Measurements from ENCODE around the gene HEATR1. TPM values are rescaled to one million over a fixed set of nuclear protein-coding genes. Genes with fewer than 3 reads are reported as not detected.

The HEATR1 gene
- total RNA-seq, 6 experiments from 2014 or later = 34.5 to 43.6 (median 39.2) TPM

DNA sequence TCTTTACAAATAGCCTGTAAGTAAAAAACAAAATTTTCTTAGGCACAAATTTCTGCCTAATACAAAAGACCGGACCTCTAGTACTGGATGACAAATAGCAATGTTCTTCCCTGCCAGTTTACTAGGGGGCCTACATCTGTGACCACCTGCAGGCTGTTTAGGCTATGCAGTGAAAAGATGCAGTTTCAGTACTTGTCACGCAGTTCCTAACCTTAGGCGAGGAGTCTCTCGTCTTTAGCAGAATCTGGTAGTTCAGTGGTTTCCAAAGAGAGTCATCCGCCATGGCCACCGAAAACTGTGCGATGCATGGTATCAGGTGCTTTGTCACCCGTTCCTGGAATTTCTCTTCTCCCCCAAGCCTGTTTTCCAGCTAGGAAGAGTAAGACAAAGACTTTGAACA is 50.9 kb downstream of the HEATR1 start:
- DNase-seq = no peak
- Mint-ChIP-seq H3K36me3 (ENCODE audit: low read depth) (peaks cover 42% of the 10 kb centered on the region), H3K27me3 (ENCODE audit: insufficient read depth) (no peaks in the 10 kb centered on the region; the same call in 1 of the 2 replicates), H3K4me1 (ENCODE audit: low read depth) (no peaks in the 10 kb centered on the region), H3K4me3 (no peak overlapping the region), H3K9me3 (no peaks in the 10 kb centered on the region), H3K27ac (no peak overlapping the region)
- TF ChIP-seq, protein P1, sequence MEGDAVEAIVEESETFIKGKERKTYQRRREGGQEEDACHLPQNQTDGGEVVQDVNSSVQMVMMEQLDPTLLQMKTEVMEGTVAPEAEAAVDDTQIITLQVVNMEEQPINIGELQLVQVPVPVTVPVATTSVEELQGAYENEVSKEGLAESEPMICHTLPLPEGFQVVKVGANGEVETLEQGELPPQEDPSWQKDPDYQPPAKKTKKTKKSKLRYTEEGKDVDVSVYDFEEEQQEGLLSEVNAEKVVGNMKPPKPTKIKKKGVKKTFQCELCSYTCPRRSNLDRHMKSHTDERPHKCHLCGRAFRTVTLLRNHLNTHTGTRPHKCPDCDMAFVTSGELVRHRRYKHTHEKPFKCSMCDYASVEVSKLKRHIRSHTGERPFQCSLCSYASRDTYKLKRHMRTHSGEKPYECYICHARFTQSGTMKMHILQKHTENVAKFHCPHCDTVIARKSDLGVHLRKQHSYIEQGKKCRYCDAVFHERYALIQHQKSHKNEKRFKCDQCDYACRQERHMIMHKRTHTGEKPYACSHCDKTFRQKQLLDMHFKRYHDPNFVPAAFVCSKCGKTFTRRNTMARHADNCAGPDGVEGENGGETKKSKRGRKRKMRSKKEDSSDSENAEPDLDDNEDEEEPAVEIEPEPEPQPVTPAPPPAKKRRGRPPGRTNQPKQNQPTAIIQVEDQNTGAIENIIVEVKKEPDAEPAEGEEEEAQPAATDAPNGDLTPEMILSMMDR (IDR thresholded peaks at IDR 0.05) = no peak

DNA sequence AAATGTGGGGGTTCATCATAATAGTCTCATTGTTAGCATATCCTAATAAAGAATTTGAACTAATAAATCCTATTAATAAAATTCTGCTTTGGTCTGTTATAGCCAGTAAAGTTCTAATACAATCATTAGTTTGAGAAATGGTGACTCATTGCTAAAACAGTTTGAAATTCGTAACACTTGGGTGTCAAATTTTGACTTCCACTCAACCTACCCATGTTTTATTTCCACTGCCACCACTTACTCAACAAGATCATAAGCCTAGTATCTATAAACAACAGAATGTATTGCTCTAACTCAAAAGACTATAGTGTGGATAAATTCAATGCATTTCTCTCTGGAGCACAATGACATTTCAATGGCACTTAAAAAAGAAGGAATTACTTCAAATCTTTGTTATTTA is 51.4 kb downstream of the HEATR1 start:
- Mint-ChIP-seq H3K4me1 (ENCODE audit: low read depth) (no peaks in the 10 kb centered on the region), H3K9me3 (no peaks in the 10 kb centered on the region), H3K36me3 (ENCODE audit: low read depth) (peaks cover 38% of the 10 kb centered on the region), H3K27me3 (ENCODE audit: insufficient read depth) (no peaks in the 10 kb centered on the region; the same call in 1 of the 2 replicates), H3K4me3 (no peak overlapping the region), H3K27ac (no peak overlapping the region)
- no peak for DNase-seq
- TF ChIP-seq, protein P1 (IDR thresholded peaks at IDR 0.05) = no peak

DNA sequence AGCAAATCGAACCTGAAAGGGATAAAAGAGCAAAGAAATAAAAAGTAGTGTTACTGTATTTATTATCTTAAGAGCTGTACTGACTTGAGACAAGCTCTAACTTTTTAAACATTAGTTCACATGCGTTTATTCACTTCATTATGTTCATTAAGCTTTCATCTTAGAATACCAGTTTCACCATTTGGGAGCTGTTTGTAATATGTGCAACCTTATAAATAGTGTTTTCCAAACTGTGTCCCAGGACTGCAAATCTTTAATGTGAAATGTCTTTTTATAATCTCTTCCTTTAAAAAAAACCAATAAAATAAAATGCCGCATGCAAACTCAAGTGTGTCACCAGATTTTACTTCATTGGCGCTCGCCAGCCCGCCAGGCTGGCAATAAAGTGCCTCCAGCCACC is 52.2 kb downstream of the HEATR1 start:
- no peak for DNase-seq
- Mint-ChIP-seq H3K9me3 (no peaks in the 10 kb centered on the region), H3K4me1 (ENCODE audit: low read depth) (no peaks in the 10 kb centered on the region), H3K27me3 (ENCODE audit: insufficient read depth) (no peaks in the 10 kb centered on the region; the same call in none of the 2 replicates), H3K27ac (no peak overlapping the region), H3K36me3 (ENCODE audit: low read depth) (peaks cover 41% of the 10 kb centered on the region), H3K4me3 (no peak overlapping the region)
- TF ChIP-seq, protein P1 (IDR thresholded peaks at IDR 0.05) = no peak

DNA sequence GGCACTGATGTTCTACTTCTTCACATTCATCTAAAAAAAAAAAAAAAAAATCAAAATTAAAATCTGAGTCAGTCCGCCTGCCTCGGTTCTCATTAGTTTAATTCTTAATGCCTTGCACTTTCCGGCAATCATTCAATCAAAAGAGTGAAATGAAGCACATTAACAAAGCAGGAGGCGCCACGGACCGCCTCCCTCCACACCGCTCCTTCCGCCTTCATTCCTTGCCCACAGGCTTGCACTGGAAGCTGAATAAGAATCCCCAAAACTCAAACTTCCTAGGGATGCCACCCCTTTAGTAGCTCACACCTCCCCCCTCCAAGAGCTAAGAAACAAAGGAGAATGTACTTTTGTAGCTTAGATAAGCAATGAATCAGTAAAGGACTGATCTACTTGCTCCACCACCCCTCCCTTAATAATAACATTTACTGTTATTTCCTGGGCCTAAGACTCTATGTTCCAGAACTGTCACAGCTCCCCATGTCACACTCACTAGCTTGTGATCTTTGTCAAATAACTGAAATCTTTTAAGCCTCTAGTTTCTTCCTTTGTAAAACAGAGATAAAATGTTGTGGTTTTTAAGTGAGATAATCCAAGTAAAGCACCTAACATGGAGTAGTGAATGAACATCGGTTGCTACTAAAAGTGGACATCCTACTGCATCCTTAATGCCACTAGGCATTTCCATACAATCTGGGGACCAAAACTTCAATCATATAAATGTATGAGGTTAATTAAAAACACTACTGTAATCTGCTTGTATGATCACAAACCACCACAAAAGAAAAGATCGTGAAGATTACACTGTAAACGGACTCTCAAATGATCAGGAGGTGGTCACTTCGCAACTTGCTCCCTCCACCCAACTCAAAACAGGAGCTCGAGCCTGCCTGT is 53.1 kb downstream of the HEATR1 start:
- no peak for DNase-seq
- TF ChIP-seq, protein P1 (IDR thresholded peaks at IDR 0.05) = no peak
- Mint-ChIP-seq H3K9me3 (no peaks in the 10 kb centered on the region), H3K4me1 (ENCODE audit: low read depth) (no peaks in the 10 kb centered on the region), H3K36me3 (ENCODE audit: low read depth) (peaks cover 47% of the 10 kb centered on the region), H3K27me3 (ENCODE audit: insufficient read depth) (no peaks in the 10 kb centered on the region; the same call in none of the 2 replicates), H3K27ac (peak overlapping the region; percentile 48; the same call in 1 of the 2 replicates), H3K4me3 (no peak overlapping the region)

DNA sequence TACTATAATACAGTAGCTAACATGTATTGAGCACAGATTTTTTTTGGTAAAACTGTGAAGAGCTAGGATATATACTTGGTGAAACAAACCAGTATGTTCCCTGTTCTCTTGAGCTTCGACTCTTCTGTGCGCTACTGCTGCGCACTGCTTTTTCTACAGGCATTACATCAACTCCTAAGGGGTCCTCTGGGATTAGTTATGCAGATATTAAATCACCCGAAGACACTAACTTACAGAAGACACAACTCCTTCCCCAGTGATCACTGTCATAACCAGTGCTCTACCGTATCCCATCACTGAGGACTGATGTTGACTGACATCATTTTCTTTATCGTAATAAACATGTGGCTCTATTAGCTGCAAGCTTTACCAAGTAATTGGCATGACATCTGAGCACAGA is 55.9 kb downstream of the HEATR1 start:
- TF ChIP-seq, protein P1 (IDR thresholded peaks at IDR 0.05) = no peak
- DNase-seq = no peak
- Mint-ChIP-seq H3K36me3 (ENCODE audit: low read depth) (peaks cover 46% of the 10 kb centered on the region), H3K4me3 (no peak overlapping the region), H3K4me1 (ENCODE audit: low read depth) (no peaks in the 10 kb centered on the region), H3K9me3 (no peaks in the 10 kb centered on the region), H3K27me3 (ENCODE audit: insufficient read depth) (peaks cover 2% of the 10 kb centered on the region), H3K27ac (no peak overlapping the region)
